HL-60 (cell line): ENCODE results near the gene ZRANB1.

Experiments
- CTCF ChIP-seq: IDR thresholded peaks from one replicate; pipeline ENCODE4 v1.5.1; 2011; ENCODE audit warnings: low read length, control low read depth, inconsistent platforms; ENCODE audit not compliant: insufficient read depth
- GABPA ChIP-seq: IDR thresholded peaks from 2 replicates; pipeline ENCODE4 v1.6.1; 2012; ENCODE audit warnings: low read depth
- POLR2AphosphoS5 ChIP-seq: IDR thresholded peaks from 2 replicates; pipeline ENCODE4 v1.6.1; 2012; ENCODE audit warnings: low read depth
- REST ChIP-seq: IDR thresholded peaks from 2 replicates; pipeline ENCODE4 v1.6.1; 2012; ENCODE audit warnings: low read depth; ENCODE audit not compliant: insufficient replicate concordance
- SPI1 ChIP-seq: IDR thresholded peaks from 2 replicates; pipeline ENCODE4 v1.6.1; 2012; ENCODE audit warnings: low read depth, mild to moderate bottlenecking, borderline replicate concordance

- TF ChIP-seq CTCF: no peak
- TF ChIP-seq SPI1: no peak
- TF ChIP-seq REST: no peak
- no peak for TF ChIP-seq GABPA
- no peak for TF ChIP-seq POLR2AphosphoS5
These were observed 80.7 kb downstream of the ZRANB1 start for GRCh38 chr10:125022671-125023070.
